Measurements from ENCODE around the gene FKBP10.

FKBP10 gene

GRCh38 chr17:41864836-41865595 lies 52.2 kb downstream of the FKBP10 start, which contains the start of gene KLHL11:
Gene KLHL11 (minus strand): TSS chr17:41865423. CDS start chr17:41865370, 53 bp downstream.
- in situ Hi-C loops (cut with HindIII; ENCODE audit: low sequenced_read_pairs): no loop called here
- DNase-seq (ENCODE audit: low read depth): peak; percentile 74
- peak within 1 kb of the TSS; percentile 90 for H3K4me3 ChIP-seq (ENCODE audit: low read depth, low read length)
- TF ChIP-seq, protein P1, sequence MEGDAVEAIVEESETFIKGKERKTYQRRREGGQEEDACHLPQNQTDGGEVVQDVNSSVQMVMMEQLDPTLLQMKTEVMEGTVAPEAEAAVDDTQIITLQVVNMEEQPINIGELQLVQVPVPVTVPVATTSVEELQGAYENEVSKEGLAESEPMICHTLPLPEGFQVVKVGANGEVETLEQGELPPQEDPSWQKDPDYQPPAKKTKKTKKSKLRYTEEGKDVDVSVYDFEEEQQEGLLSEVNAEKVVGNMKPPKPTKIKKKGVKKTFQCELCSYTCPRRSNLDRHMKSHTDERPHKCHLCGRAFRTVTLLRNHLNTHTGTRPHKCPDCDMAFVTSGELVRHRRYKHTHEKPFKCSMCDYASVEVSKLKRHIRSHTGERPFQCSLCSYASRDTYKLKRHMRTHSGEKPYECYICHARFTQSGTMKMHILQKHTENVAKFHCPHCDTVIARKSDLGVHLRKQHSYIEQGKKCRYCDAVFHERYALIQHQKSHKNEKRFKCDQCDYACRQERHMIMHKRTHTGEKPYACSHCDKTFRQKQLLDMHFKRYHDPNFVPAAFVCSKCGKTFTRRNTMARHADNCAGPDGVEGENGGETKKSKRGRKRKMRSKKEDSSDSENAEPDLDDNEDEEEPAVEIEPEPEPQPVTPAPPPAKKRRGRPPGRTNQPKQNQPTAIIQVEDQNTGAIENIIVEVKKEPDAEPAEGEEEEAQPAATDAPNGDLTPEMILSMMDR (IDR thresholded peaks at IDR 0.05; ENCODE audit: low read depth, low read length, missing control alignments): no peak

- TF ChIP-seq, protein P1 (IDR thresholded peaks at IDR 0.05; ENCODE audit: low read depth, low read length, missing control alignments): no peak
- no peak for DNase-seq (ENCODE audit: low read depth)
- peak overlapping the region; percentile 90 for H3K4me3 ChIP-seq (ENCODE audit: low read depth, low read length)
- in situ Hi-C loops (cut with HindIII; ENCODE audit: low sequenced_read_pairs): no loop called here
Measured at GRCh38 chr17:41865596-41865893, 52.7 kb downstream of the FKBP10 start.

DNA sequence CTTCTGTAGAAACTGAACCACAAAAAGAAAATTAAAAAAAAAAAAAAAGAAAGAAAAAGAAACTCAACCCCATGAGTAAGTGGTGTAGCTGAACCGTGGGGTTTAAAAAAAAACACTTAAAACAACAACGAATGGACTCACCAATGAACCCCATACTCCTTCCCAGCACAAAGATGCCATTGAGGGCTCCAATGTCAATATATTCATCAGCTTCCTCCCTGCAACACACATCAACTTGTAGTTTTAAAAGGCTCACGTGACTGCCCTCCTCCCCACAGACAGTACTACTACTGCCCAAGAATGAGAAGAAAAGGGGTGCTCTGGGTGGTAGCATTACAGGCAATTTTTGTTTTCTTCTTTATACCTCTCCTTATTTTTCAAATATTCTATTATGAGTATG lies 55.8 kb downstream of the FKBP10 start:
- TF ChIP-seq, protein P1 (IDR thresholded peaks at IDR 0.05; ENCODE audit: low read depth, low read length, missing control alignments): no peak
- DNase-seq (ENCODE audit: low read depth): no peak
- H3K4me3 ChIP-seq (ENCODE audit: low read depth, low read length): no peak overlapping the region
- in situ Hi-C loops (cut with HindIII; ENCODE audit: low sequenced_read_pairs): no loop called here

- no peak overlapping the region for H3K4me3 ChIP-seq (ENCODE audit: low read depth, low read length)
- TF ChIP-seq, protein P1 (IDR thresholded peaks at IDR 0.05; ENCODE audit: low read depth, low read length, missing control alignments): no peak
- in situ Hi-C loops (cut with HindIII; ENCODE audit: low sequenced_read_pairs): no loop called here
- no peak for DNase-seq (ENCODE audit: low read depth)
Measured at GRCh38 chr17:41869426-41869825, 56.6 kb downstream of the FKBP10 start.

- H3K4me3 ChIP-seq (ENCODE audit: low read depth, low read length): no peak overlapping the region
- in situ Hi-C loops (cut with HindIII; ENCODE audit: low sequenced_read_pairs): no loop called here
- TF ChIP-seq, protein P1 (IDR thresholded peaks at IDR 0.05; ENCODE audit: low read depth, low read length, missing control alignments): no peak
- DNase-seq (ENCODE audit: low read depth): no peak
Measured at GRCh38 chr17:41870097-41870496, 57.3 kb downstream of the FKBP10 start.

- TF ChIP-seq, protein P1 (IDR thresholded peaks at IDR 0.05; ENCODE audit: low read depth, low read length, missing control alignments): no peak
- in situ Hi-C loops (cut with HindIII; ENCODE audit: low sequenced_read_pairs): no loop called here
- H3K4me3 ChIP-seq (ENCODE audit: low read depth, low read length): no peak overlapping the region
- DNase-seq (ENCODE audit: low read depth): no peak
Measured at GRCh38 chr17:41870627-41871026, 57.8 kb downstream of the FKBP10 start.
